ENCODE measurements around the gene KHK. TPM values are rescaled to one million over a fixed set of nuclear protein-coding genes. Genes with fewer than 3 reads are reported as not detected.

KHK gene
- total and polyA plus RNA-seq, 2 of the 8 experiments (the other 6 are each of a cell fraction or from before 2014, with no cell fraction given), result 11.0 to 17.7 TPM

GRCh38 chr2:27096748-27097297 lies 10.3 kb downstream of the KHK start:
- CTCF ChIA-PET (ENCODE audit: partially characterized antibody), result interaction anchor here (0.7 to 12.7 kb wide), 20 partner anchors 8 to 206 kb away, joined by 3 to 120 read pairs (median 6); partner anchors contain the start of genes KHK, PREB, SLC30A3 and TMEM214

More at GRCh38 chr2:27096748-27097297, 10.3 kb downstream of the KHK start:
- Histone ChIP-seq H3K27ac (ENCODE audit: low read depth, low read length) (no peak overlapping the region), H2BK12ac (ENCODE audit: low read depth, low read length) (0 out of 2 replicates have a peak overlapping the region, but pooled peaks have one; percentile 14), H3K4me2 (ENCODE audit: insufficient read depth in 1 of 2, low read depth in 2 of 2, low read length in 2 of 2) (no peak overlapping the region; a peak in 1 of 4 replicates), H3K4ac (replicated peaks; ENCODE audit: insufficient read length, low read depth, low read length) (no peak overlapping the region), H2BK15ac (ENCODE audit: low read length) (peak overlapping the region; percentile 13; the same call in 1 of the 2 replicates), H4K91ac (replicated peaks; ENCODE audit: insufficient read length, low read length) (no peak overlapping the region), H3K23me2 (ENCODE audit: low read depth, low read length) (no peaks in the 10 kb centered on the region), H3K9ac (replicated peaks in 1 of 4; ENCODE audit: extremely low read depth in 1 of 4, low read depth in 3 of 4, low read length in 3 of 4) (no peak overlapping the region), H3K27me3 (replicated peaks in 1 of 4; ENCODE audit: control insufficient read depth in 3 of 4, extremely low read depth in 1 of 4, insufficient read depth in 3 of 4, low read length in 3 of 4) (no peaks in the 10 kb centered on the region), H2BK5ac (ENCODE audit: low read depth, low read length) (no peak overlapping the region), H3K79me1 (ENCODE audit: low read depth, low read length) (no peaks in the 10 kb centered on the region; the same call in 1 of the 2 replicates), H3K56ac (replicated peaks; ENCODE audit: insufficient read length, low read depth, low read length) (no peak overlapping the region), H3K79me2 (ENCODE audit: control insufficient read depth in 1 of 2, insufficient read depth in 2 of 2, low read length in 2 of 2) (no peaks in the 10 kb centered on the region), H4K20me1 (replicated peaks in 1 of 2; ENCODE audit: control insufficient read depth in 1 of 2, insufficient read depth in 2 of 2, low read length in 2 of 2) (peaks cover 0 to 6% of the 10 kb centered on the region in 2 experiments), H2BK20ac (ENCODE audit: low read length) (no peak overlapping the region), H3K18ac (ENCODE audit: extremely low read depth, low read length) (no peak overlapping the region), H4K5ac (ENCODE audit: insufficient read length, low read depth, low read length) (no peak overlapping the region), H3K23ac (ENCODE audit: insufficient read length) (no peak overlapping the region), H3K36me3 (ENCODE audit: control insufficient read depth in 2 of 4, insufficient read depth in 4 of 4, low read length in 3 of 4) (no peaks in the 10 kb centered on the region), H3K14ac (ENCODE audit: insufficient read length) (no peak overlapping the region), H3K4me1 (replicated peaks in 1 of 4; ENCODE audit: control insufficient read depth in 3 of 4, insufficient read depth in 4 of 4, low read length in 3 of 4) (peaks cover 0 to 2% (median under 1%) of the 10 kb centered on the region in 4 experiments; a peak in 2 of 7 replicates), H2BK120ac (replicated peaks; ENCODE audit: low read depth, low read length) (no peak overlapping the region), H3K4me3 (ENCODE audit: extremely low read depth in 1 of 4, insufficient read depth in 2 of 4, low read depth in 3 of 4, low read length in 4 of 4) (no peak overlapping the region), H4K8ac (ENCODE audit: extremely low read depth, insufficient read depth, low read length) (no peak overlapping the region), H2AK5ac (ENCODE audit: low read depth, low read length) (no peak overlapping the region), H3K9me3 (ENCODE audit: insufficient read depth in 2 of 2, low read depth in 1 of 2, low read length in 1 of 2) (no peaks in the 10 kb centered on the region), H2AFZ (ENCODE audit: low read length) (no peak overlapping the region)
- WGBS, 2 experiments (ENCODE audit: extremely low coverage in 1 of 2, insufficient coverage in 1 of 2, insufficient read length in 1 of 2, insufficient replicate concordance in 2 of 2, low coverage in 1 of 2, low lambda C conversion rate in 2 of 2, missing lambda C conversion rate in 1 of 2), result 83% methylated on average over 3 of the region's 3 CpGs; no CpG with 5 or more reads in 1 of the 2 experiments
- TF ChIP-seq ATF2 (IDR thresholded peaks at IDR 0.05; ENCODE audit: low read length) (no peak), PHF8 (conservative IDR thresholded peaks at IDR 0.05; ENCODE audit: low read depth, low read length) (no peak), SAP30 (IDR thresholded peaks at IDR 0.05; ENCODE audit: insufficient read depth, insufficient replicate concordance, low read length) (no peak), ASH2L (IDR thresholded peaks at IDR 0.05; ENCODE audit: low read length) (peak; percentile 10)
- POLR2A ChIA-PET (ENCODE audit: partially characterized antibody), result interaction anchor here (0.8 to 3.4 kb wide), 10 partner anchors 10 to 137 kb away, joined by 3 to 10 read pairs (median 4); partner anchors contain the start of genes ABHD1, ATRAID, KHK and PREB
- FAIRE-seq, result no peak
- no peak for DNase-seq (ENCODE audit: low read depth in 1 of 2, low spot score in 2 of 2)
